CD4-positive, alpha-beta T cell (primary cell): Measurements from ENCODE around the gene FCHSD2. TPM values are rescaled to one million over a fixed set of nuclear protein-coding genes. Genes with fewer than 3 reads are reported as not detected.

ENCODE experiments used
- ATAC-seq: fragments of 200-7000 bp; cut with Tn5 transposase; one replicate; pipeline ENCODE4 v1.10.0; 2022; ENCODE audit warnings: mild to moderate bottlenecking; ENCODE audit not compliant: poor library complexity
- CTCF ChIA-PET: fragments of 350-600 bp; sonication (Branson Sonifier 250); formaldehyde crosslinking; loops from one replicate; lab custom pipeline; 2021; ENCODE audit warnings: antibody characterized with exemption, inconsistent platforms; lab: Charles Lee
- POLR2A ChIA-PET: fragments of 350-600 bp; sonication (Branson Sonifier 250); formaldehyde crosslinking; loops from one replicate; lab custom pipeline; 2021; ENCODE audit warnings: antibody characterized with exemption, inconsistent platforms; lab: Charles Lee
- DNase-seq, 14 experiments: peaks; one replicate each; pipeline ENCODE4 v3.0.0-alpha.2; 2013 to 2020; ENCODE audit warnings: mixed read lengths in 2 of 14
- H3K27ac ChIP-seq, 2 donors: one replicate each; pipeline versions ENCODE4 v1.5.1 to v1.7.0; 2013; ENCODE audit warnings: low read length in 2 of 2, low read depth in 1 of 2, mild to moderate bottlenecking in 1 of 2
- H3K27me3 ChIP-seq, 2 experiments: 1 replicate in 1 of 2; 2 replicates in 1 of 2; pipeline versions ENCODE4 v1.6.1 to v1.7.0; 2013; ENCODE audit warnings: low read length in 2 of 2, control low read depth in 1 of 2, mild to moderate bottlenecking in 1 of 2, moderate library complexity in 1 of 2; ENCODE audit not compliant: insufficient read depth in 2 of 2, control insufficient read depth in 1 of 2
- H3K36me3 ChIP-seq: one replicate; pipeline ENCODE4 v1.6.1; 2013; ENCODE audit warnings: low read length, control low read depth; ENCODE audit not compliant: insufficient read depth
- H3K4me1 ChIP-seq: one replicate; pipeline ENCODE4 v1.6.1; 2013; ENCODE audit warnings: low read length, control low read depth; ENCODE audit not compliant: insufficient read depth
- H3K4me3 ChIP-seq: one replicate; pipeline ENCODE4 v1.5.1; 2013; ENCODE audit warnings: mild to moderate bottlenecking, low read length, moderate library complexity
- H3K9me3 ChIP-seq, 2 experiments: 1 replicate in 1 of 2; 2 replicates in 1 of 2; pipeline versions ENCODE4 v1.6.1 to v1.7.0; 2013; ENCODE audit warnings: low read length in 2 of 2, mild to moderate bottlenecking in 2 of 2, control low read depth in 1 of 2, moderate library complexity in 1 of 2; ENCODE audit not compliant: control insufficient read depth in 1 of 2, insufficient read depth in 1 of 2
- H3K27ac Mint-ChIP-seq: one replicate; pipeline ENCODE4 v1.8.0; 2020; ENCODE audit warnings: mixed read lengths
- H3K27me3 Mint-ChIP-seq: one replicate; pipeline ENCODE4 v1.8.0; 2021; ENCODE audit warnings: mixed read lengths
- H3K36me3 Mint-ChIP-seq: one replicate; pipeline ENCODE4 v1.8.0; 2021; ENCODE audit warnings: low read depth, mixed read lengths
- H3K4me1 Mint-ChIP-seq: one replicate; pipeline ENCODE4 v1.8.0; 2021; ENCODE audit warnings: low read depth, mixed read lengths
- H3K4me3 Mint-ChIP-seq: one replicate; pipeline ENCODE4 v1.8.0; 2020; ENCODE audit warnings: mild to moderate bottlenecking, mixed read lengths
- H3K9me3 Mint-ChIP-seq: one replicate; pipeline ENCODE4 v1.8.0; 2020; ENCODE audit warnings: mixed read lengths
- CTCF ChIP-seq: fragments of 200-600 bp; IDR thresholded peaks from one replicate; pipeline ENCODE4 v1.8.0; 2022; ENCODE audit warnings: antibody characterized with exemption, mild to moderate bottlenecking
- intact Hi-C, 2 experiments: fragments of 100-400 bp; cut with DNase I in 1 of 2; cut with micrococcal nuclease in 1 of 2; formaldehyde crosslinking; loops; one replicate each; pipeline versions ENCODE4 v1.15.1 to v1.9.0; 2023 to 2025; cut with DNase I, micrococcal nuclease
- total RNA-seq, 174 experiments: library from RNA in 2 of 174; stranded (reverse) in 2 of 174; gene quantifications; one replicate each; pipeline ENCODE4 v1.2.3 and lab custom pipeline; 2021 to 2026

FCHSD2 gene
- total RNA-seq, 2 experiments from 2014 or later, result 48.6 to 50.7 TPM

DNA sequence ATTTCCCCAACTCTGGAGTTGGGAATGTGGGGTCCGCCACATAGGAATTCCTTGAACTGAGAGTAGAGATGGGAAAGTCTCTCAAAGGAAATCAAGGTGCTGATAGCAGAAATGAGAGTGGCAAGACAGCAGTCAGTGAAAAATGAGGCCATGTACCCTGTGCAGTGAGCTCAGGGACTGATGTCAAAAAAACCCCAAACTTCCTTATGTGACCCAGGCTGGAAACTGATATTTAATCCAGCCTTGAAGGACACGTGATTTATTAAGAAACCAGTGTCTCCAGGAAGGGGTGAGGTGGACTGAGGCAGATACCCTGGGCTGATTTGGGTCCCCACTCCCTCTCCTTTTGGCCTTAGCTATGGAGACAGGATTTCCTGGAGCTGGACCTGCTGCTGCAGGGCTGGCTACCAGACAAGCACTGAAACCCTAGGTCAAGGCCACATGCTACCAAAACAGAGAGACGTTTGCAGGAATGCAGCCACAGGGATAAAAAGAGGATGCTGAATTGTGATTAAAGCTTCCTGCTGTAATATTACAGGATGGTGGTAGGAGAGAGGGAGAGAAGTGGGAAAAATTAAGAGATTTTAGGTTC lies 25.3 kb upstream of the FCHSD2 start:
- Histone ChIP-seq H3K4me1 (no peaks in the 10 kb centered on the region), H3K4me3 (no peak overlapping the region), H3K27me3 (no peaks in the 10 kb centered on the region), H3K27ac (no peak overlapping the region), H3K9me3 (peaks cover 0 to 4% of the 10 kb centered on the region in 2 experiments), H3K36me3 (no peaks in the 10 kb centered on the region)
- Mint-ChIP-seq H3K4me1 (no peaks in the 10 kb centered on the region), H3K4me3 (no peak overlapping the region), H3K27me3 (no peaks in the 10 kb centered on the region), H3K36me3 (no peaks in the 10 kb centered on the region), H3K9me3 (no peaks in the 10 kb centered on the region), H3K27ac (no peak overlapping the region)
- intact Hi-C loops, result no loop called here
- no peak for TF ChIP-seq CTCF
- POLR2A ChIA-PET, result no interaction called here
- CTCF ChIA-PET, result no interaction called here
- DNase-seq (no peak), ATAC-seq (no peak)

DNA sequence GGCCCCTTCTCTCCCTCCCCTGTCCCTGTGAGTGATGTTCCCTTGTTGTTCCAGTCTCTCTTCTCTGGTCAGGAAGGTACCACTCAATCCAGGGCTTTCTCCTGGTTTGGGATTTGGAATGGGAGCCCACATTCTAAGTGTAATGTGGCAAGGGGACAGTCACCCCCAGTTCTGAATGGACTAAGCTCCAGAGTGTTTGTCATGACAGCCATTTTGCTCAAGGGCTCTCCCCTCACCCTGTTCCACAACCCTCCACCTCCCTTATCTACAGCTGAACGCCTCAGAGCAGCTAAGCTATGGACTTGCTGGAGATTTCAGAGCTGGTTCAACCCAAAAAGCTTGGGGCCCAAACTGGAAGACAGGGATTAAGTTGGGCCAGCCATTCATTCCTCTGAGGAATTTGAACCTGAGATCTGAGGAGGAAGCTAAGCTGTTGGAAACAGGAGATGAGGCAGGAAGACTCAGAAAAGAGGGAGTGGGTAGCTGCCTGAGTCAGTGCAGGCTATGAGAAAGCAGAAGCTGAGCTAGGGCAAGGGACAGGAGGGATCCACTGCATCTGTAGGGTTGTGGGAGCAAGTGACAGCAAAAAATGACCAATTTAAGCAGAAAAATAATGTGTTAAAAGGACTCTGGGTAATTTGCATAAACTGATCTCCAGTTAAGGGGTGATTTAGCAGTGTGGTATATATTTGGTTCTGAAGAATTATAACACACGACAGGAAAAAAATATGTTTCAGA lies 22.9 kb upstream of the FCHSD2 start:
- intact Hi-C loops, result no loop called here
- H3K4me3 Mint-ChIP-seq, result no peak overlapping the region
- ChIA-PET CTCF (interaction anchor here (0.8 to 1.5 kb wide), 2 partner anchors 8 to 334 kb away, joined by 3 read pairs; no protein-coding TSS in a partner anchor), POLR2A (interaction anchor here (2.3 kb wide), 1 partner anchor 22 kb away, joined by 6 read pairs; the partner anchor contains the start of gene FCHSD2)
- H3K27ac Mint-ChIP-seq, result no peak overlapping the region
- TF ChIP-seq CTCF, result no peak
- peaks cover 0 to 4% of the 10 kb centered on the region in 2 experiments for H3K9me3 ChIP-seq
- ATAC-seq, result no peak
- no peaks in the 10 kb centered on the region for H3K27me3 ChIP-seq
- no peaks in the 10 kb centered on the region for H3K36me3 Mint-ChIP-seq
- no peaks in the 10 kb centered on the region for H3K4me1 ChIP-seq
- H3K27ac ChIP-seq, result no peak overlapping the region
- no peaks in the 10 kb centered on the region for H3K27me3 Mint-ChIP-seq
- no peaks in the 10 kb centered on the region for H3K36me3 ChIP-seq
- no peaks in the 10 kb centered on the region for H3K9me3 Mint-ChIP-seq
- DNase-seq, result no peak
- no peaks in the 10 kb centered on the region for H3K4me1 Mint-ChIP-seq
- H3K4me3 ChIP-seq, result no peak overlapping the region

DNA sequence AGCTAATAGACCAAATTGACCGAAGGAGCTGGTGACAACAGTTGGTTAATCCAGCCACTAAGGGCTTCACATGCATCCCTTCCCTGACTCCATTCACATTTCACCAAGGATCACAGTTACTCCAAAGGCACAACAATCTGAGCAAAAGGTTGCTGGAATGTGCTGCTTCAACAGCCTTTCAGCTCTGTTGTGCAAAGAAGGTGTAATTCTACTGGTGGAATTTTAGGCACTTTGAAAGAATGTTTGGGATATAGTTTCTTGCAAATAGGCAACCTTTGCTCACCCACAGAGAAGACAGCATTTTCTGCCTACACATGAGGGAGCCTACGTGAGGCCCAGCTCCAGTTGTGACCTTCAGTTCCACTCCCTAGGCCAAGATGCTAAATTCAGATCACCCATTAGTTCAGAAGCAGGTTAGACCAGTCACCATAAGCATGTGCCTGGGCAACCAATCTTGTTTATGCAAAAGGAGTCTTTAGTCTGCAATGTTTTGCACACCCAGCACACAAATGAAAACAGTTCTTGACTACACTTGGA lies 21.6 kb upstream of the FCHSD2 start:
- no peak for ATAC-seq
- DNase-seq, result no peak
- Mint-ChIP-seq H3K4me1 (no peaks in the 10 kb centered on the region), H3K27ac (no peak overlapping the region), H3K36me3 (no peaks in the 10 kb centered on the region), H3K9me3 (no peaks in the 10 kb centered on the region), H3K27me3 (no peaks in the 10 kb centered on the region), H3K4me3 (no peak overlapping the region)
- ChIA-PET CTCF (no interaction called here), POLR2A (interaction anchor here (1.1 to 2.3 kb wide), 2 partner anchors 21 to 336 kb away, joined by 3 to 6 read pairs; partner anchors contain the start of gene FCHSD2)
- Histone ChIP-seq H3K9me3 (no peaks in the 10 kb centered on the region), H3K27ac (no peak overlapping the region), H3K36me3 (no peaks in the 10 kb centered on the region), H3K4me3 (no peak overlapping the region), H3K4me1 (no peaks in the 10 kb centered on the region), H3K27me3 (no peaks in the 10 kb centered on the region)
- intact Hi-C loops, result no loop called here
- no peak for TF ChIP-seq CTCF
